HG03095 (cell line): ENCODE measurements around the gene BRSK2.
"Not testable (repeated sequence)": the region's sequence is repeated elsewhere in the genome, so short reads cannot be mapped to it uniquely, and the experiment has no call there.

Experiments used
- ATAC-seq: cut with Tn5 transposase; IDR thresholded peaks from one replicate; pipeline ENCODE4 v1.9.1; 2021; ENCODE audit warnings: moderate library complexity; ENCODE audit not compliant: unreplicated experiment

Gene BRSK2

DNA sequence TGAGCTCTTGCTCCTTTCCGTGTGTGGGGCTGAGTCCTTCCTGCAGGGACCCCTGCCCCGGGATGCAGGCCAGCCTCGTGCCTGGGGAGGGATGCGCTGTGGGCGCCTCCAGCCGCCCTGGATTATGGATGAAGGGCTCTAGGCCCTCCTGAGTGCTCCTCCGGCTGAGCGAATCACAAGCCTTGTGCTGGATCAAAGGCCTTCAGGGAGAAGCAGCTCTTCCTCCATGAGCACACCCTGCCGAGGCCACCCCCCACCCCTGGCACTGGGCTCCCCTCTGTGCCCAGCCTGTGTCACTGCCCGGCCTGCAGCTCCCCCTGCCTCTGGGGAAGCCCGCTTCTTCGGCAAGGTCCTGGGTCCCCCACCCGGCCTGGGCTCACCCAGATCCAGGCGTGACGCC, 43.8 kb downstream of the BRSK2 start:
- no peak for ATAC-seq

DNA sequence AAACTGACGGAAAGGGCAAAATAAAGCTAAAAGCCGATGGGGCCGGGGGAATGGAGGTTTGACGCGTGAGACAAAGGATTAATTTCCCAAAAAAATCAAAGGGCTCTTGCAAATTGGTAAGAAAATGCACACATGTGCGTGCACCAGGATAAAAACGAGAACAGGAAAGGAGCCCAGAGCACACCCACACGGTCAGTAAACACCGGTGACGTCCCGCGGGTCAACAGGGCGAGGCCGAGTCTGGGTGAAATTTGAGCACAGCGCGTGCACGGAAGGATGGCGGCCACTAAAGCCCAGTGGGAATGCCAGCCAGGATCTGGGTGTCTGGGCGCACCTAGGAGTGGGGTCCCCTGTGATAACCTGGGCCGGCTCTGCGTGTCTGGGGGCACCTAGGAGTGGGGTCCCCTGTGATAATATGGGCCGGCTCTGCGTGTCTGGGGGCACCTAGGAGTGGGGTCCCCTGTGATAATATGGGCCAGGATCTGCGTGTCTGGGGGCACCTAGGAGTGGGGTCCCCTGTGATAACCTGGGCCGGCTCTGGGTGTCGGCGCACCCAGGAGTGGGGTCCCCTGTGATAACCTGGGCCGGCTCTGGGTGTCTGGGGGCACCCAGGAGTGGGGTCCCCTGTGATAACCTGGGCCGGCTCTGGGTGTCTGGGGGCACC, 44.4 kb downstream of the BRSK2 start:
- ATAC-seq: no peak

DNA sequence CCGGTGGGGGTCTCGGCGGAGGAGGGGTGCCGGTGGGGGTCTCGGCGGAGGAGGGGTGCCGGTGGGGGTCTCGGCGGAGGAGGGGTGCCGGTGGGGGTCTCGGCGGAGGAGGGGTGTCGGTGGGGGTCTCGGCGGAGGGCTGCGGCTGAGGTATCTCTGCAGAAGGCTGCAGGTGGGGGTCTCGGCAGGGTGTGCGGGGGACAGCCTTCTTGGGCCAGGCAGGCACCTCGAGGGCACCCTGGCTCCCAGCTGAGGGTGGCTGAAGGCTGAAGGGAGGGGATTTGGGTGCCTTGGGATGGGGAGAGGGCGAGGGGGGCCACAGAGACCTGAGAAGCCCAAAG, 45.7 kb downstream of the BRSK2 start:
- ATAC-seq: not testable (repeated sequence)

DNA sequence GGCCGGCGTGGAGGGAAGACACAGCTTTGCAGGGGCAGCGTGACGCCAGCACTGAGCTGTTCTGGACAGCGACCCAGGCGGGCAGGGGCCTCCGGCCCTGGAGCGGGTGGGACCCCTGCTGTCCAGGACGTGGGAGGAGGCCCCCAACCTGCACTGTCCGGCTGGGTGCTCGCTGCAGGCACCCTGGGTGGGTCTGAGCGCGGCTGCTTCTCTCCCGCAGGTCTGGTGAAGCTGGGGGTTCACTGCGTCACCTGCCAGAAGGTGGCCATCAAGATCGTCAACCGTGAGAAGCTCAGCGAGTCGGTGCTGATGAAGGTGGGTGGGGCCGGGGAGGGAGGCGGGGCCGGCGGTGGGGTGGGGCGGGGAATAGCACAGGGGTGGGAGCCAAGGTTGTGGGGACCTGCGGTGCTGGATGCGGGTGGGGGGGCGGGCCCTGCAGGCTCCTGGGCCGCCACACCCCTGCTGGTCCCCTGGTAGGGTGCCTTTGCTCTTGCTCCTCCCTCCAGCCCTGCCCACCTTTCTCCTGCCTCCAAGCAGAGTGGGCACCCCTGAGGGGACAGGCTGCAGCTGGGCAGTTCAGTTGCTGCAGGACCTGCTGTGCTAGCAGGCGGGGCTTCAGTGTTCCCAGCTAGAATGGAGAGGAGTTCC, 46.2 kb downstream of the BRSK2 start:
- ATAC-seq: no peak

DNA sequence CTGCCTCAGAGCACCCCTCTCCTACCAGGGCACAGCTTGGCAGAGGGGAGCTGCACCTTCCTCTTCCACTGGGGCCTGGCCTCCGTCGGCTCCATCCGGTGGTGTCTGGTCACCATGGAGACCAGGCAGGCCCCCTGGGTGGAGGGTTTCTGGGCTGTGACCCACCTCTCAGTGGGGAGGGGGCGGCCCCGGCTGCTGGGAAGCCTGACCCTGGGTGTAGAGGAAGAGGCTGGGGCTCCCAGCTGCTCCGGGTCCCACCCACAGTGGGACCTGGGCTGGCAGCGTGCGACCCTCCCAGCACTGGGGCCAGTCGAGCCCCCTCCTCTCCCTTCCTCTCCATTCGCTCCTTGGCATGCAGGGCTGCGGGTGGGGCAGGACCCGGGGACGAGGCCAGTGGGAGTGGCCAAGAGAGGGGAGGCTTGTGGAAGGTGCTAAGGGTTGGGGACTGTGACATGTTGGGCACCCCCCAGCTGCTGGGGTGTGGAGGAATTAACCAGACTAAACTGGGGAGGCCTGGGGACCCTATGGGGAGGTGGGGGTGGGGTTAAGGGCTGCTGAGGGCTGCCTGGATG, 46.8 kb downstream of the BRSK2 start:
- ATAC-seq: no peak

DNA sequence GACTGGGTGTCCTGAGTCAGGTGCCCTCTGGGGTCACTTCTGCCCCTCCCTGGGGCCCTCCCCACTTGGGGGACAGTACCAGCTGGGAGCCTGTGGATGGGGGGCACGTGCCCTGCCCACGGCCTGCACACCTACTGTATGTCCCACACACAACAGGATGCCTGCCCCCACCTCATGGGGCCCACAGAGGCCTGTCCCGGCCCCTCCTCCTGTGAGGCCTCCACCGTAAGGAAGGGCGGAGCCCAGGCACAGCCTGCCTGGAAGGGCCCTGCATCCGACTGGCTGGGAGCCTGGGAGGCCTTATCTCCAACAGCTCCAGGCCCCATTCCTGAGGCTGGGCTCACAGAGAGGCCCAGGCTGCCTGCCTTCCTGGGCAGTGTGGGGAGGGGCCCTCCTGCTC, 47.8 kb downstream of the BRSK2 start:
- ATAC-seq: no peak

DNA sequence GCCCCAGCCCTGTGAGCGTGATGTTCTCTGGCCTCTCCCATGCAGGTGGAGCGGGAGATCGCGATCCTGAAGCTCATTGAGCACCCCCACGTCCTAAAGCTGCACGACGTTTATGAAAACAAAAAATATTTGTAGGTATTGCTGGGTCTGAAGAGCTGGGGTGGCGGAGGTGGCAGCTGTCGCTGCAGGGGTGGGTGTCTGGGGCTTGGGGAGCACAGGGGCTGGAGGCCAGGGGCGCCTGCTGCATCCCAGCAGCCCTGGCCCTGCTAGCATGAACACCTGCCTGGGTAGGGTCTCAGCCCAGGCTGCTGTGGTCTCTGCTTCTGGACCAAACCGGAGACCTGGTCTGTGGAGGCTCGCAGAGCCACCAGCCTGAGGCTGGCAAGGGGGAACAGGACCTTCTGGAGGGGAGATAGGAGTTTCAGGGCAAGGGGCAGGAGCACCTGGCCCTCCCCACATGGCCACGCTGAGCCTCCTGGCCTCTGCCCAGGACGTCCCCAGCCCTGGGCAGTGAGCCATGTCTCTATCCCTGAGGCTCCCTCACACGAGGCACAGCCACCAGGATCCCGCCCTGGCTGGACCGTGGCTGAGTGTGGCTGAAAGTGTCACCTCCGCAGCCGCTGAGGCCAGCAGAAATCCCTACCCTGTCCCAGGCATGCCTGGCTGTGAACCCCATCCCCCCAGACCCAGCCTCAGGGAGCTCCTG, 48.7 kb downstream of the BRSK2 start:
- ATAC-seq: no peak

DNA sequence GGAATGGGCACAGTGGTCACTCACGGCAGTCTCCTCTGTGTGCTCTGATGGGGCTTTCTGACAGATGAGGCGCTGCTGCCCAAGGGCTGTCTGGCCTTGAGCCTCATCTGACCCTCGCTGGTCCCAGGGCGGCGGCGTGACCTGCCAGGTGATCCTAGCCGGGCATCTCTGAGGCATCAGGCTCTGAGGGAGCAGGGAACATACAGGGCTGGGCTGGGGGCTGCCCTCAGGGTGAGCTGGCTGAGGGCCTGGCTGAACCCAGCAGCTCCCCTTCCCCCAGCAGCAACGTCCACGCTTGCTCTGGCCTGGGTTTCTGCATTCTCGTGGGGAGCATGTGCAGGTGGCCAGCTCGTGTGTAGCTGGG, 49.2 kb downstream of the BRSK2 start:
- ATAC-seq: no peak

DNA sequence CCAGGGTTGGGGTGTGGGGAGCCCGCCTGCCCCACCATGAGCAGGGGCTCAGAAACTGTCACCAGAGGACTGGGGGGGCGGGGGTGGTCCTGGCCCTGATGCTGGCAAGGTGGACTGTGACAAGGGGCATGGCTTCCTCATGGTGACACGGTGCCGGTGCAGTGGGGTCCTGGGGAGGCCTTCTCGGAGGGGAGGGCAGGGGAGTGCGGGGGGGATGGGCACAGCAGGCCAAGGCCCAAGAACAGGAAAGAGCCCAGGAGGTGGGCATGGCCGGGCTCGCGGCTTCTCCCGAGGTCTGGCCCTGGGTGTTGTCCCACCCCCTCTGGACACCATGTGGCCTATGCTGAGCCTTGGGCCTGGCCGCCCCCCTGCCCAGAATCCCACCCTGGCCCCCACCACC, 49.6 kb downstream of the BRSK2 start:
- ATAC-seq: no peak

DNA sequence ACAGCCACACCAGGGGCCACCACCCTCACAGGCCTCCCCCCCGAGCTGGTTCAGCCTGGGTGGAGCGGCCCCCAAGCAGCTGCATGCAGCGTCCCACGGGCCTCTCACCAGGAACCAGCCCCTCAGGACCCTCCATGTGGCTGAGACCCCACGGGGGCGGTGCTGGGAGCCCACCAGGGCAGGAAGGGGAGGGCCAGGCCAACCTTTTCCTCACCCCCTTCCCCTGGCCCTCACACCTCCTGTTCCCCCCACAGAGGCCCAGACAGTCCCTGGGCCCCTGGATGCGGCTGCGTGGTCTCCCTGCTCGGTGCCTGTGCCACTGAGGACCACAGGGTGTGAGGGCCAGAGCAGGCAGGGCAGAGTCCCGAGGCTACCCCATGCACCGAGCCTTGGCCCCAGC, 50.3 kb downstream of the BRSK2 start:
- no peak for ATAC-seq

DNA sequence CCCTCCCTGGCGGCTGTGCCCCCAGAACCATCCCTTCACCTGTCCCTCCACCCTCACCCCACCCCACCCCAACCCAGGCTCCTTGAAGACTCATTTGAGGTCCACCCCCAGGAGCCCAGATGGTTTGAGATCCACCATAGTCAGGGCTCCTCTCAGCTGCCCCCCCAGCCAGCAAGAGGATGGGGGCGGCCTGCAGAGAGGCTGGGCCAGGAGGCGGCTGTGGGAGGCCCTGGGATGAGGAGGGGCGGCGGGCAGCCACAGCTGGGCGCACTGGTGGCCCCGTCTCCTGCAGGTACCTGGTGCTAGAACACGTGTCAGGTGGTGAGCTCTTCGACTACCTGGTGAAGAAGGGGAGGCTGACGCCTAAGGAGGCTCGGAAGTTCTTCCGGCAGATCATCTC, 50.8 kb downstream of the BRSK2 start:
- ATAC-seq: no peak

DNA sequence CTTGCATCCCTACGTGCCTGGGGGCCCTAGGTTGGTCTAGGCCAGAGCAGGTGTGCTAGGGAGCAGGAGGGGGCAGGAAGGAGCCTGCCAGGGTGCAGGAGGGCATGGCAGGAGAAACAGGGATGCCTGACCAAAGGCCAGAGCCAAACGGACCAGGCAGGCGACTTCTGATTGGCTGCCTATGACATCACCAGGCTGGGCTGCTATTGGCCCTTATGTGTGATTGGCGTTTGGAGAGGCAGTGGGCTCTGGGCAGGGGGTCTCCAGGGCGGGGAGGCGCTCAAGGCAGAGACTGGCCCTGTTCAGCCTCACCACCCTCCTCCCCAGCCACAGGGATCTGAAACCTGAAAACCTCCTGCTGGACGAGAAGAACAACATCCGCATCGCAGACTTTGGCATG, 52.4 kb downstream of the BRSK2 start:
- no peak for ATAC-seq

DNA sequence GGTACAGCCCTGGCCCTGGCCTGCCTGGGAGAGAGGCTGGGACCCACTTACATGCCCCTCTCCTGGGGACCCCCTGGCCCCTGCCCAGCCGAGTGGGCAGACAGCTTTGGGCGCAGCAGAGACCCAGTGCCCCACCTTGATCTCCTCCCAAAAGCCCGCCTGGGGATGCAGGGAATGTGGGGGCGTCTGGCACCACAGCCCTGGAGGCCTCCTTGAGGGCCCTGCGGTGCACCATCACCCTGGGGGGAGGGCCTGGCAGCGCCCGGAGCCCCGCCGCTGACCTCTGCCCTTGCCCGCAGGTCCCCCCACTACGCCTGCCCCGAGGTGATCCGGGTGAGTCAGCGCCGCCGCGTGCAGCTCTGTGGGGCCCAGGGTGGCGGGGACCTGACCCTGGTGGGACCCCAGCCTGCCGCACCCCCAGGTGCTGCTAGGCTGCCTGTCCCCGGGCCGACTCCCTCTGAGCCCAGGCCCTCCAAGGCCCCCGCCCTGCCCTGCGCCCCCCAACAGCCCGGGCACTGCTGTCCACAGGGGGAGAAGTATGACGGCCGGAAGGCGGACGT, 53.2 kb downstream of the BRSK2 start:
- ATAC-seq: no peak

DNA sequence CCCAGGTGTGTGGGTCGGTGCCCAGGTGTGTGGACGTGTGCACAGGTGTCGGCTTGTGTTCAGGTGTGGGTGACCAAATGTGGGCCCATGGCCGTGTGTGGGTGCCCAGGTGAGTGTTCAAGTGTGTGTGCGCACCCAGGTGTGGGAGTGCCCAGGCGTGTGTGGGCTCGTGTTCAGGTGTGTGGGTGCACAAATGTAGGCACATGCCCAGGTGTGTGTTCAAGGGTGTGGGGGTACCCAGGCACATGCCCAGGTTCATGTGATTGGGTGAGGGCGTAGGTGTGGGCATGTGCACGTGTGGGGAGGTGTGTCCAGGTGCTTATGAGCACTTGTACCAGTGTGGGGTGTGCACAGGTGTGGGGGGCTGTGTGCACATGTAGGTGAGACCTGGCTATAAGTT, 54.0 kb downstream of the BRSK2 start:
- ATAC-seq: no peak

DNA sequence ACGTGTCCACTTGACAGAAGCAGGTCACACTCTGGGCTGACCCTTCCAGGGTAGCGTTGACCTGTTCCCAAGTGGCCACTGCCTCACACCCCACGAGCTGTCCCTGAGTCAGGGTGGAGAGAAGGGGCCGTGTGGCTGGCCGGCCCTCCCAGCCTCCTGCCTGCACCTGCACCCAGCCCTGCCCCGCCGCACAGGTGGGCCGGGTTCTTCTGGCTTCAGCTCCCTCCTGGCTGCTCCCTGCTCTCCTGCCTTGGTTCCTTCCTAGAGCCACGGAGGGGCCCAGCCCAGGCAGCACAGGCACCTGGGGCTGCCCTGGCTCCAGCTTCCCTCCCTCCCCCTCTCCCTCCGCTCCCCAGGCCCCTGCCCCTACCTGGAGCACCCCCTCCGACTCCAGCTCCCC, 54.6 kb downstream of the BRSK2 start:
- ATAC-seq: no peak

DNA sequence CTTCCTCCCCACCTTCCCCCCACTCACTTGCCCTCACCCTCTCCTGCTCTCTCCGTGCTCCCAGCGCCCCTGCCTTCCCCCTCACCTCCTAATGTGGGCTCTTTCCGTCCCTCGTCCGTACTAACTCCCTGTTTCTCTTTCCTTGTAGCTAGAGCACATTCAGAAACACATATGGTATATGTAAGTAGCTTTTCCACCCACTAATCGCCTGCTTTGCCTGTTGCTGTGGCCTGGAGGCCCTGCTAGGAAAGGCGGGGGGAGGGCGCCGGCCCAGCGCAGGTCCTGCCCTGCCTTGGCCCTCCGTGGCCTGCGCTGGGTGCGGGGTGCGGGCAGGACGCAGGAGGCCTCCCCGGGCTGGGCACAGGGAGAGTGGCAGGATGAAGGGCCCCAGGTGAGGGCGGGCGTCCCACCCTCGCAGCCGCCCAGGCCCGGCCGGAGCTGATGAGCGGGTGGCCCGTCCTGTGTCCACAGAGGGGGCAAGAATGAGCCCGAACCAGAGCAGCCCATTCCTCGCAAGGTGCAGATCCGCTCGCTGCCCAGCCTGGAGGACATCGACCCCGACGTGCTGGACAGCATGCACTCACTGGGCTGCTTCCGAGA, 55.2 kb downstream of the BRSK2 start:
- ATAC-seq: no peak

DNA sequence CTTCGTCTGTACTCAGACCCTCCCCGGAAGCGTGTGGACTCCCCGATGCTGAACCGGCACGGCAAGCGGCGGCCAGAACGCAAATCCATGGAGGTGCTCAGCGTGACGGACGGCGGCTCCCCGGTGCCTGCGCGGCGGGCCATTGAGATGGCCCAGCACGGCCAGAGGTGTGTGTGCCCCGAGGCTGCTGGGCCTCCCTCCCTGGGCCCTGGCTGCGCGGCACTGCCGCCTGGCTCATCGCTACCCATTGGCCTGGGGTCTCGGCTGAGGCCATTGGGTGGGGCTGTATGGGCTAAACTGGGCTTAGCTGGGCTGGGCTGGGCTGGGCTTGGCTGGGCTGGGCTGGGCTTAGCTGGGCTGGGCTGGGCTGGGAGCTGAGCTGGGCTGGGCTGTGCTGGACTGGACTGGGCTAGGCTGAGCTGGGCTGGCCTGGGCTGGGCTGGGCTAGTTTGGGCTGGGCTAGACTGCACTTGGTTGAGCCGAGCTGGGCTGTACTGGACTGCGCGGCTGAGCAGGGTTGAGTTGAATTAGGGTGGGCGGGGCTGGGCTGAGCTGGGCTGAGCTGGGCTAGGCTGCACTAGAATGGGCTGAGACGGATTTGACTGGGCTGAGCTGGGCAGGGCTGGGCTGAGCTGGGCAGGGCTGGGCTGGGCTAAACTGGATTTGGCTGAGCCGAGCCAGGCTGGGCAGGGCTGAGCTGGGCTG, 56.2 kb downstream of the BRSK2 start:
- no peak for ATAC-seq

DNA sequence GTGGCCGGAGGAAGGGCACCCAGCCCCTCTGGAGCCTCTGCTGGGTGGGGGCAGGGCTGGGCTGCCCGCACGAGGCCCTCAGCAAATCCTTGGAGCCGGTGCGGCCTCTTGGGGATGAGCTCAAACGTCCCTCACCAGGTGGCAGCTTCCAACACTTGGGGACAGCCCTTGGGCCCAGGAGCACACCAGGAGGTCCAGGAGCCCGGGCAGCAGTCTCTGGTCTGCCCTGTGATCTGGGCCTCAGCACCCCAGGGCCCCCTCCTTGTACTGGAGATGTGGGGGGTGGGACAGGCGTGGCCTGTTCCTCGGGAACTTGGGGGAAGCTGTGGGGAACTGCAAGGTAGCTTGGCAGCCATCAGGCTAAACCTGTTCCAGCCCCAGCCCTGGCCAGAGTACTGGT, 56.9 kb downstream of the BRSK2 start:
- no peak for ATAC-seq

DNA sequence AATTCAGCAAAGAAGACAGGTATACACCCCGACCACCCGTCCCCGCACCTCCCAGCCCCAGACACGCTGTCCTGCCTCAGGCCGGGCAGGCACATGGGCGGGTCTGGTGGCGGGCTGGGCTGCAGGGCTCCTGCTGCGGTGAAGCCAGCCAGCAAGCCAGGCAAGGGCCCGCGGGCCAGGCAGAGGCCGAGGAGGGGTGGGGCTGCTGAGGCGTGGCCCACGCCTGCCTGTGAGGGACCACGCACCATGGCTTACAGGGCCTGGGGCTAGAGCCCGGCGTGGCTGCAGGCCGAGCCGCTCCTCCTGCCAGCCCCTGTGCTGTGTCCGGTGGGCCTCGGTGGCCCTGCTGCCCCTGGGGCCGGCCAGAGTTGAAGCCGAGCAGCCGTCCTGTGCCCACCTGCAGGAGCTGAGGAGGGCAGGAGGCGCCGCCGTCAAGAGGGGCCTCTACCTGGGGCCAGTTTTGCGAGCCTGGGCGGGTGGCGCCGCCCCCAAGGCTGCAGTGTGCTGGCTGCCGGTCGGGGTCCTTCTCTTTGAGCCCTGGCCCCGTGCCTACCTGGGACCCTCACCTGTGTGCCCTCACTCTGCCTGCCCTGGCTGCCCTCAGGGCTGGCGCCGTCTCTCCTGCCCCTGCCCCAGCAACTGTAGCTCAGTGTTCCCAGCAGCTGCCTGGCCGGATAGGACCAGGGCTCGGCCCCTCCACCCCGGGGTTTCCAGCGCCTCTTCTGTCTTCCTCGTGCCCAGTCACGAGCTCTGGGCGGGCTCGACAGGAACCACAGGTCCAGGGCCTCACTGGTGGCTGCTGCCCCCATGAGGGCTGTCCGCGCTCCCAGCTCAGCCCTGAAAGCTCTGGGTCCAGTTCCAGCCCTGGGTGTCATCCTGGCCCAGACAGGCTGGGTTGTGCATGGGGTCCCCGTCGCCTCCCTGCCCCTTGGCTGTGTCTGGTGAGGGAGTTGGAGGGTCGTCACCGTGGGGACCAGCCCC, 58.4 kb downstream of the BRSK2 start:
- ATAC-seq: no peak

DNA sequence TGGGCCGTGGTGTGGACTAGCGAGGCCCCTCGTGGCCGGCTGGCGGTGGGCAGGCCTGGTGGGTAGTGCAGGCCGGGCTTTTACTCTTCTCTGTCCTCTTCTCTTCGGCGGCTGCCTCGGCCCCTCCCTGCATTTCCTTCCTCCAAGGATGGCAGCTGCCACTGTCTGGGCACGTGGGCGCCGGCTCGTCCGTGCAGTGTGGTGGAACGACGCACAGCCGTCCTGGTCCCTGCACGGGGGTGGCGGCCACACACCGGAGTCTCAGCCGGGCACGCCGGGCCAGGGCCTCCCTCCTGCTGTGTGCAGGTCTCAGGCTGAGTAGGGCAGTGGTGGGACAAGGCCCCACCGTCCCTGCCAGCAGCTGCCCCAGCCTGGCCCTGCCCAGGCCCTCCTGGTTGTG, 59.1 kb downstream of the BRSK2 start:
- ATAC-seq: no peak
